ENCODE data around the gene GPC6.

The GPC6 gene

DNA sequence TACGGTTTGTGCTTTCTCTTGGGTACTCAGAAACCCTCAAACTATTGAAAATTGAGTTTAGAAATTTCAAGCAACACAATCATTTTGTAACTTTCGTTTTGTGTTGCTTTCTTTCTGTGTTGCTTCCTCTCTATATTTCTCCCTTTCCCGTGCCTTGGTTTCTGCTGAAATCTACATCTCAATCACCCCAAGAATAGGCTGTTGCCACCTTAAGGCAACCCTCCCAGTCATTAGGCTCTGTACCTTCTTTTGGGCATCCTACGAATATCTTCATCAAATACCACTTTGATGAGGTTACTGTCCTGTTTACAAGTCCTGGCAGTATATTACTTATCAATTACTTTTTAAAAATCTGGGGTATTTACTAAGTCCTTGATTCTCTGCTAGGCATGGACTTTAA, 621.6 kb downstream of the GPC6 start:
- H3K4me3 ChIP-seq (ENCODE audit: low read depth, low read length): no peak overlapping the region
- no peak for DNase-seq (ENCODE audit: low read depth)
- TF ChIP-seq, protein P1, sequence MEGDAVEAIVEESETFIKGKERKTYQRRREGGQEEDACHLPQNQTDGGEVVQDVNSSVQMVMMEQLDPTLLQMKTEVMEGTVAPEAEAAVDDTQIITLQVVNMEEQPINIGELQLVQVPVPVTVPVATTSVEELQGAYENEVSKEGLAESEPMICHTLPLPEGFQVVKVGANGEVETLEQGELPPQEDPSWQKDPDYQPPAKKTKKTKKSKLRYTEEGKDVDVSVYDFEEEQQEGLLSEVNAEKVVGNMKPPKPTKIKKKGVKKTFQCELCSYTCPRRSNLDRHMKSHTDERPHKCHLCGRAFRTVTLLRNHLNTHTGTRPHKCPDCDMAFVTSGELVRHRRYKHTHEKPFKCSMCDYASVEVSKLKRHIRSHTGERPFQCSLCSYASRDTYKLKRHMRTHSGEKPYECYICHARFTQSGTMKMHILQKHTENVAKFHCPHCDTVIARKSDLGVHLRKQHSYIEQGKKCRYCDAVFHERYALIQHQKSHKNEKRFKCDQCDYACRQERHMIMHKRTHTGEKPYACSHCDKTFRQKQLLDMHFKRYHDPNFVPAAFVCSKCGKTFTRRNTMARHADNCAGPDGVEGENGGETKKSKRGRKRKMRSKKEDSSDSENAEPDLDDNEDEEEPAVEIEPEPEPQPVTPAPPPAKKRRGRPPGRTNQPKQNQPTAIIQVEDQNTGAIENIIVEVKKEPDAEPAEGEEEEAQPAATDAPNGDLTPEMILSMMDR (conservative IDR thresholded peaks at IDR 0.05; ENCODE audit: low read depth, low read length): no peak

DNA sequence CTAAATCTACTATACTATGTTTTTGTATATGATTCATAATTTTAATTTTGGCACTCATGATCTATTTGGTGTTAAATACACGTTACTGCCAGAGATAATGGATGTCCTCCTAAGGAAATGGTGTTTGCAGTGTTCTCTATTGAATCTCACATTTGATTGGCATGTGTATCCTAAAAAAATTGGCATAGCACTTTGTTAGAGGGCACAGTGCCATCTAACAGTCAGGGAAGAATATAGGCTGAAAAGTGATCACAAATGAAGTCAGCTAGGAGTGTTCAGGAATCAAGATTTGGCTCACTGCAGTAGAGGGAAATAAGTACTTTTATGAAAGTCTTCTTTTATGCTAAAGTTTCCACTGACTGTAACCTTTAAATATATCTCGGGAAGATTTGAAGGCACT, 624.6 kb downstream of the GPC6 start:
- H3K4me3 ChIP-seq (ENCODE audit: low read depth, low read length): no peak overlapping the region
- no peak for DNase-seq (ENCODE audit: low read depth)
- TF ChIP-seq, protein P1 (conservative IDR thresholded peaks at IDR 0.05; ENCODE audit: low read depth, low read length): no peak

DNA sequence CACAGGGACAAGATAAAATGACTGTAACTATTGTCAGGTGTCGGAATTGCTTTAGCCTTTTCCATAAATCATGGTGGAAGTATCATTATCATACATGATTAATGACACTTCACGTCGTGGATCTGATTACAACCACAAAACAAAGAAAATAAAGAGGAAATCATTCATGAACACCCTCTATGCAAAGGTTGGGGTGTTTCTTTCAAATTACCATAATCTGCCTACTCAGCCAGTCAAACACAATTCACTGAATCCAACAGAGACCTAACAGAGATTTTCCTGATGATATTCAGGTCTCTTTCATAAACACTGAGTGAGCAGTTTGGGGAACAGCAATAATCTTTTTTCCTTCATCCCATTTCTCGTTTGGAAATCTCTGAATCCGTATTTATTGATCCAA, 627.3 kb downstream of the GPC6 start:
- DNase-seq (ENCODE audit: low read depth): no peak
- no peak overlapping the region for H3K4me3 ChIP-seq (ENCODE audit: low read depth, low read length)
- TF ChIP-seq, protein P1 (conservative IDR thresholded peaks at IDR 0.05; ENCODE audit: low read depth, low read length): no peak

DNA sequence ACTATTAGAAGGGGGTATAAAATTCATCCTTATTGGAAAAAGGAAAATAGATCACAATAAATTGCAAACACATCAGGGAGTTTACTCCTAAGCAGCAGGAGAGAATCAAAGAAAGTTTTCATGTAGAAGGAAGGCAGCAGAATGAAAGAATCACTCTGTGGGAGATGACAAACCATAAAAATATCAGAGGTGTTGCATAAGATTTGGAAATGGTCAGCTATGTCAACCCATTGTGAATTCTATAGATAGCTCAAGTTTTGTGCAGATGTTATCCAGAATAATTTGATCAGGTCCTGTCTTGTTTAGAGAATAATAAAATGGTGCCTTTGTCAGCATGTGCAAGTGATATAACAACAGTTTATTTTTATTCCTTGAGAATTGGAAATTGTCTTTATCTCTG, 630.5 kb downstream of the GPC6 start:
- H3K4me3 ChIP-seq (ENCODE audit: low read depth, low read length): no peak overlapping the region
- peak; percentile 56 for DNase-seq (ENCODE audit: low read depth)
- TF ChIP-seq, protein P1 (conservative IDR thresholded peaks at IDR 0.05; ENCODE audit: low read depth, low read length): no peak

DNA sequence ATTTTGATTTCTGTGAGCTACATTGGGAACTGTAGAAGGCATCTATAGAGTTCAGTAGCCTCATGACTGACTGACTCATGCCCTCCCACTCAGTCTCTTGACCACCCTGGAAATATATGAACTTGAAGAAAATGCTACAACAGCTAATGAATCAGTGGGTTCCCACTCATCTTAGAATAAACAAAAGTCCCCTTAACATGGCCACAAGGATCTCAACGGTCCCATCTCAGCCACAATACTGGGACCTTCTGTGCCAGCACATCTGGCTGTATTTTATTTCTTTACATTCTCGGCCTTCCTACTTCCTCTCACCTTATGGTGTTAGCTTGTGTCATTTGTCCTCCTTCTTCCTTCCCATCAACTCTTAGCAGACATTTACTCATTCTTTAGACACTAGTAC, 633.1 kb downstream of the GPC6 start:
- TF ChIP-seq, protein P1 (conservative IDR thresholded peaks at IDR 0.05; ENCODE audit: low read depth, low read length): no peak
- peak; percentile 61 for DNase-seq (ENCODE audit: low read depth)
- H3K4me3 ChIP-seq (ENCODE audit: low read depth, low read length): no peak overlapping the region

DNA sequence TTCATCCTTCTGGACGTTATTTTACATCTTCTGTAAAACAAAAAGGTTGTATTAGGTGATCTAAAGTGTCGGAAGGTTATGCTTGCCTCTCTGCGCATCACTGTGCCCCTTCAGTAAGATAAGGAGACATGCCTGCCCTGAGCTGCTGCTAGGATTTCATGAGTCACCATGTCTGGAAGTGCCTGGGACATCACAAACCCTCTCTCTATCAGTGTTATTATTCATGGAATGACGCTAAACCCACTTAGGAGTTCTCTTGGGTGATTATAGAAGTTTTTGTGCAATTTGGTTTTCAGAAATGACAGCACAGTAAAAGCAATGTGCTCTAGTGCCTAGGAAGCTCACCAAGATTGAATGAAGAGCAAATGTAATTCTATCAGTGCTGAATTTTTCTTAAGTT, 635.2 kb downstream of the GPC6 start:
- peak; percentile 77 for DNase-seq (ENCODE audit: low read depth)
- H3K4me3 ChIP-seq (ENCODE audit: low read depth, low read length): no peak overlapping the region
- TF ChIP-seq, protein P1 (conservative IDR thresholded peaks at IDR 0.05; ENCODE audit: low read depth, low read length): no peak

DNA sequence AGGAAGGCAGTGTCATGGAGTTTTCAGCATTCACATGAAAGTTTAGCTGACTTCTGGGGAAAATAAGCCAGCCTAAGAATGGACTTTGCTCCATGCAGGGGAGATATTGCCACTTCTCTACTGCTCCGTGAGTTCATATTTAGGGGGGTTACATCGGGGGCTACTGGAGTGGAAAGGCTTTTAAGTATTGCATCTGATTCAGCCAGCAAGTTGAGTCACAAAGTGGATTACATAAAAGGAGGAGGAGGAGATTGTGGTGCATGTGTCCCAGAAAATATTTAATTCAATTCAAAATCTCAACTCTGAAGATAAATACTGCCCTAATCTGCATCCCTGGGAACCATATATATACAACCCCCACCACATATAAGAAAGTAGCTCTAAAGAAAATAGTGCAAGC, 635.7 kb downstream of the GPC6 start:
- no peak overlapping the region for H3K4me3 ChIP-seq (ENCODE audit: low read depth, low read length)

More for the DNA sequence above, 635.7 kb downstream of the GPC6 start:
- TF ChIP-seq, protein P1 (conservative IDR thresholded peaks at IDR 0.05; ENCODE audit: low read depth, low read length): no peak
- DNase-seq (ENCODE audit: low read depth): peak; percentile 37

Measured in choroid plexus epithelial cell (primary cell).